ENCODE results near the gene MAP3K5. TPM values are rescaled to one million over a fixed set of nuclear protein-coding genes. Genes with fewer than 3 reads are reported as not detected.

The MAP3K5 gene
- total RNA-seq, 1 donor from 2014 or later: 31.2 TPM

GRCh38 chr6:136553166-136553787 lies 239.0 kb downstream of the MAP3K5 start:
- Histone ChIP-seq H3K9me3 (no peaks in the 10 kb centered on the region), H3K4me1 (peaks cover 14% of the 10 kb centered on the region), H3K4me3 (no peak overlapping the region), H3K36me3 (no peaks in the 10 kb centered on the region), H3K27me3 (no peaks in the 10 kb centered on the region), H3K27ac (no peak overlapping the region)
- TF ChIP-seq CTCF (IDR thresholded peaks at IDR 0.05) (no peak), POLR2A (IDR thresholded peaks at IDR 0.05) (no peak), POLR2AphosphoS5 (IDR thresholded peaks at IDR 0.05; ENCODE audit: insufficient read depth in 1 of 2, low read depth in 1 of 2) (no peak)
- no peak for DNase-seq (ENCODE audit: extremely low spot score in 2 of 2)
- intact Hi-C loops (cut with DNase I): no loop called here

- Histone ChIP-seq H3K9me3 (no peaks in the 10 kb centered on the region), H3K27ac (no peak overlapping the region), H3K27me3 (no peaks in the 10 kb centered on the region), H3K4me3 (no peak overlapping the region), H3K4me1 (peaks cover 14% of the 10 kb centered on the region), H3K36me3 (no peaks in the 10 kb centered on the region)
- DNase-seq (ENCODE audit: extremely low spot score in 2 of 2): no peak
- TF ChIP-seq POLR2AphosphoS5 (IDR thresholded peaks at IDR 0.05; ENCODE audit: insufficient read depth in 1 of 2, low read depth in 1 of 2) (no peak), CTCF (IDR thresholded peaks at IDR 0.05) (no peak), POLR2A (IDR thresholded peaks at IDR 0.05) (no peak)
- intact Hi-C loops (cut with DNase I): no loop called here
These were observed 240.2 kb downstream of the MAP3K5 start for GRCh38 chr6:136552054-136552453.

- Histone ChIP-seq H3K27ac (no peak overlapping the region), H3K4me3 (peak overlapping the region; percentile 58 to 74), H3K4me1 (peaks cover 14% of the 10 kb centered on the region), H3K9me3 (no peaks in the 10 kb centered on the region), H3K27me3 (no peaks in the 10 kb centered on the region), H3K36me3 (no peaks in the 10 kb centered on the region)
- DNase-seq (ENCODE audit: extremely low spot score in 2 of 2): no peak
- intact Hi-C loops (cut with DNase I): no loop called here
- TF ChIP-seq POLR2AphosphoS5 (IDR thresholded peaks at IDR 0.05; ENCODE audit: insufficient read depth in 1 of 2, low read depth in 1 of 2): no peak
- no peak for TF ChIP-seq CTCF (IDR thresholded peaks at IDR 0.05)
- no peak for TF ChIP-seq POLR2A (IDR thresholded peaks at IDR 0.05)
These were observed 241.2 kb downstream of the MAP3K5 start for GRCh38 chr6:136551103-136551502.

- Histone ChIP-seq H3K9me3 (no peaks in the 10 kb centered on the region), H3K4me1 (peaks cover 14% of the 10 kb centered on the region), H3K36me3 (no peaks in the 10 kb centered on the region), H3K27ac (peak within 1 kb of the TSS; percentile 74), H3K27me3 (no peaks in the 10 kb centered on the region), H3K4me3 (peak within 1 kb of the TSS; percentile 58 to 74)
- intact Hi-C loops (cut with DNase I): no loop called here
- no peak for DNase-seq (ENCODE audit: extremely low spot score in 2 of 2)
- TF ChIP-seq POLR2A (IDR thresholded peaks at IDR 0.05): no peak
- peak; percentile 49 to 82 (median 74) for TF ChIP-seq CTCF (IDR thresholded peaks at IDR 0.05)
- TF ChIP-seq POLR2AphosphoS5 (IDR thresholded peaks at IDR 0.05; ENCODE audit: insufficient read depth in 1 of 2, low read depth in 1 of 2): peak in 1 of 2 donors; percentile 24
These were observed 241.8 kb downstream of the MAP3K5 start, which contains the start of gene MAP7 for GRCh38 chr6:136550330-136551071. Gene MAP7 (minus strand): TSS chr6:136550422. CDS start chr6:136550408, 14 bp downstream.

- intact Hi-C loops (cut with DNase I): no loop called here
- no peak for DNase-seq (ENCODE audit: extremely low spot score in 2 of 2)
- no peak for TF ChIP-seq POLR2A (IDR thresholded peaks at IDR 0.05)
- TF ChIP-seq POLR2AphosphoS5 (IDR thresholded peaks at IDR 0.05; ENCODE audit: insufficient read depth in 1 of 2, low read depth in 1 of 2): no peak
- TF ChIP-seq CTCF (IDR thresholded peaks at IDR 0.05): no peak
- H3K36me3 ChIP-seq: no peaks in the 10 kb centered on the region
- H3K4me3 ChIP-seq: peak overlapping the region; percentile 58 to 74
- H3K9me3 ChIP-seq: no peaks in the 10 kb centered on the region
- peak overlapping the region; percentile 74 for H3K27ac ChIP-seq
- H3K4me1 ChIP-seq: peaks cover 14% of the 10 kb centered on the region
- no peaks in the 10 kb centered on the region for H3K27me3 ChIP-seq
These were observed 242.3 kb downstream of the MAP3K5 start for GRCh38 chr6:136550045-136550329.

All from vagina (tissue), 2 donors.